GM12892 (cell line): Measurements from ENCODE around the gene ASPSCR1.

Experiments
- POLR2A ChIP-seq: IDR thresholded peaks from 2 replicates; pipeline ENCODE4 v1.6.1; 2011; ENCODE audit warnings: low read depth, low read length, control low read depth
- POLR2AphosphoS5 ChIP-seq: IDR thresholded peaks from 2 replicates; pipeline ENCODE4 v1.6.1; 2011; ENCODE audit warnings: low read depth, low read length, control low read depth
- TAF1 ChIP-seq: IDR thresholded peaks from 2 replicates; pipeline ENCODE4 v1.6.1; 2011; ENCODE audit warnings: low read depth, mild to moderate bottlenecking, control low read depth, low read length, borderline replicate concordance

DNA sequence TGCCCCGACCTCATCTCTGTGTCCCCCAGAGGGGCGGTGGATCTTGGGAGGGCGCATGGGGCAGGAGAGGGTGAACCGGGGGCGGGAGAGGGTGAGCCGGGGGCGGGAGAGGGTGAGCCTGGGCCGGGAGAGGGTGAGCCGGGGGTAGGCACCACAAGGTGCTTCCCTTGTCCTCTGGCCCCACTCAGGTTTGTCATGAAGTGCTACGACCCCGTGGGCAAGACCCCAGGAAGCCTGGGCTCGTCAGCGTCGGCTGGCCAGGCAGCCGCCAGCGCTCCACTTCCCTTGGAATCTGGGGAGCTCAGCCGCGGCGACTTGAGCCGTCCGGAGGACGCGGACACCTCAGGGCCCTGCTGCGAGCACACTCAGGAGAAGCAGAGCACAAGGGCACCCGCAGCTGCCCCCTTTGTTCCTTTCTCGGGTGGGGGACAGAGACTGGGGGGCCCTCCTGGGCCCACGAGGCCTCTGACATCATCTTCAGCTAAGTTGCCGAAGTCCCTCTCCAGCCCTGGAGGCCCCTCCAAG is 18.9 kb downstream of the ASPSCR1 start:
- TF ChIP-seq POLR2A, result no peak
- TF ChIP-seq POLR2AphosphoS5, result no peak
- no peak for TF ChIP-seq TAF1
